HCT116 (cell line): ENCODE data around the gene SEMA3C. TPM values are rescaled to one million over a fixed set of nuclear protein-coding genes. Genes with fewer than 3 reads are reported as not detected.

ENCODE experiments used
- ATAC-seq: fragments of 200-7000 bp; cut with Tn5 transposase; 2 replicates; pipeline ENCODE4 v1.9.1; 2020; ENCODE audit warnings: mild to moderate bottlenecking, moderate library complexity
- BruUV-seq: library from RNA; stranded (reverse); fragments of 400-500 nt; replicated peaks from 2 replicates; lab custom pipeline; 2021; lab: Mats Ljungman, UMichigan
- CTCF ChIA-PET: fragments of 300-600 bp; sonication (Branson Sonifier 250); formaldehyde crosslinking; loops from one replicate; lab custom pipeline; 2021; ENCODE audit warnings: antibody characterized with exemption; lab: Charles Lee
- POLR2A ChIA-PET: fragments of 300-600, 350-600 bp; sonication (Branson Sonifier 250); formaldehyde crosslinking; loops from one replicate; lab custom pipeline; 2021; ENCODE audit warnings: antibody characterized with exemption; lab: Charles Lee
- RAD21 ChIA-PET, 2 experiments: fragments of 300-600 bp; sonication (Branson Sonifier 250); formaldehyde crosslinking; loops; one replicate each; lab custom pipeline; 2023; ENCODE audit warnings: low total read pairs in 2 of 2; ENCODE audit not compliant: uncharacterized antibody in 2 of 2, unreplicated experiment in 2 of 2, low non-redundant PET in 1 of 2; lab: Charles Lee
- DNase-seq: peaks from one replicate; pipeline ENCODE4 v3.0.0-alpha.2; 2010; ENCODE audit warnings: low read depth, low spot score
- H2AFZ ChIP-seq: fragments of 200-600 bp; shearing (Covaris generic), sonication (generic); 2 replicates; pipeline ENCODE4 v1.6.1; 2017; ENCODE audit warnings: low read depth, mixed run types, mixed read lengths, antibody characterized with exemption, low read length; ENCODE audit not compliant: poor library complexity, severe bottlenecking
- H3K27ac ChIP-seq: 2 replicates; pipeline ENCODE4 v1.5.1; 2012; ENCODE audit warnings: low read depth, low read length
- H3K27me3 ChIP-seq: fragments of 200-600 bp; sonication (generic); 2 replicates; pipeline ENCODE4 v1.6.1; 2016; ENCODE audit warnings: mixed run types, low read length, mixed read lengths; ENCODE audit not compliant: insufficient read depth
- H3K36me3 ChIP-seq, 2 experiments: fragments of 200-500 bp in 1 of 2; fragments of 200-600 bp in 1 of 2; sonication (Bioruptor generic) in 1 of 2; sonication (generic) in 1 of 2; 2 replicates each; pipeline versions ENCODE4 v1.5.1 to v1.6.1; 2014 to 2016; ENCODE audit warnings: low read length in 2 of 2, inconsistent platforms in 1 of 2, mixed read lengths in 1 of 2, mixed run types in 1 of 2; ENCODE audit not compliant: insufficient read depth in 2 of 2, control insufficient read depth in 1 of 2
- H3K4me1 ChIP-seq, 2 experiments: fragments of 200-600 bp in 1 of 2; sonication (generic) in 1 of 2; 2 replicates each; pipeline versions ENCODE4 v1.5.1 to v1.6.1; 2012 to 2017; ENCODE audit warnings: low read length in 2 of 2, inconsistent platforms in 1 of 2, mild to moderate bottlenecking in 1 of 2, mixed read lengths in 1 of 2, mixed run types in 1 of 2, moderate library complexity in 1 of 2; ENCODE audit not compliant: insufficient read depth in 2 of 2, control insufficient read depth in 1 of 2
- H3K4me2 ChIP-seq: fragments of 200-600 bp; sonication (generic); 2 replicates; pipeline ENCODE4 v1.6.1; 2017; ENCODE audit warnings: mixed run types, low read length, mixed read lengths
- H3K4me3 ChIP-seq, 2 experiments: fragments of 200-600 bp in 1 of 2; sonication (generic) in 1 of 2; replicated peaks in 1 of 2; 2 replicates each; pipeline ENCODE4 v1.5.1; 2011 to 2016; ENCODE audit warnings: low read length in 2 of 2, control low read depth in 1 of 2, low read depth in 1 of 2, mild to moderate bottlenecking in 1 of 2, mixed read lengths in 1 of 2, mixed run types in 1 of 2
- H3K79me2 ChIP-seq: fragments of 200-600 bp; sonication (generic); 2 replicates; pipeline ENCODE4 v1.6.1; 2017; ENCODE audit warnings: mild to moderate bottlenecking, mixed run types, low read length, moderate library complexity, mixed read lengths; ENCODE audit not compliant: insufficient read depth
- H3K9ac ChIP-seq: fragments of 200-600 bp; sonication (generic); 2 replicates; pipeline ENCODE4 v1.6.1; 2016; ENCODE audit warnings: low read length, mixed read lengths
- H3K9me2 ChIP-seq: fragments of 200-600 bp; sonication (generic), shearing (Covaris generic); 2 replicates; pipeline ENCODE4 v1.6.1; 2017; ENCODE audit warnings: mixed run types, mild to moderate bottlenecking, moderate library complexity; ENCODE audit not compliant: insufficient read depth
- H3K9me3 ChIP-seq, 2 experiments: fragments of 200-500 bp in 1 of 2; fragments of 200-600 bp in 1 of 2; sonication (Bioruptor generic) in 1 of 2; sonication (generic) in 1 of 2; 2 replicates each; pipeline ENCODE4 v1.6.1; 2014 to 2017; ENCODE audit warnings: low read length in 2 of 2, mixed read lengths in 2 of 2, inconsistent platforms in 1 of 2, low read depth in 1 of 2, mild to moderate bottlenecking in 1 of 2, mixed run types in 1 of 2, moderate library complexity in 1 of 2; ENCODE audit not compliant: control insufficient read depth in 1 of 2, insufficient read depth in 1 of 2
- H4K20me1 ChIP-seq: fragments of 200-600 bp; sonication (generic), shearing (Covaris generic); 2 replicates; pipeline ENCODE4 v1.6.1; 2017; ENCODE audit warnings: mixed run types, mild to moderate bottlenecking, moderate library complexity; ENCODE audit not compliant: insufficient read depth
- CEBPB ChIP-seq: IDR thresholded peaks from 2 replicates; pipeline ENCODE4 v1.6.1; 2012; ENCODE audit warnings: low read depth
- EGR1 ChIP-seq: IDR thresholded peaks from 2 replicates; pipeline ENCODE4 v1.6.1; 2012; ENCODE audit warnings: low read depth
- FOSL1 ChIP-seq: IDR thresholded peaks from 2 replicates; pipeline ENCODE4 v1.6.1; 2012; ENCODE audit warnings: low read depth
- JUND ChIP-seq: IDR thresholded peaks from 2 replicates; pipeline ENCODE4 v1.6.1; 2012
- RAD21 ChIP-seq: IDR thresholded peaks from 2 replicates; pipeline ENCODE4 v1.6.1; 2012; ENCODE audit warnings: low read depth, mild to moderate bottlenecking
- SIN3A ChIP-seq: IDR thresholded peaks from 2 replicates; pipeline ENCODE4 v1.6.1; 2012; ENCODE audit warnings: low read depth
- SP1 ChIP-seq: IDR thresholded peaks from 2 replicates; pipeline ENCODE4 v1.6.1; 2012; ENCODE audit warnings: low read depth
- SRF ChIP-seq: IDR thresholded peaks from 2 replicates; pipeline ENCODE4 v1.6.1; 2012; ENCODE audit warnings: low read depth
- intact Hi-C: fragments of 100-400 bp; cut with micrococcal nuclease; formaldehyde crosslinking; loops from 2 replicates; pipeline ENCODE4 v1.10.0; 2022
- total RNA-seq: library from RNA; stranded (reverse); gene quantifications from one replicate; pipeline ENCODE4 v1.2.1, GENCODE V29; 2021; ENCODE audit not compliant: unreplicated experiment
- TF ChIP-seq, protein P1 (sequence below), 3 experiments: fragments of 200-600 bp in 1 of 3; sonication (generic) in 1 of 3; IDR thresholded peaks in 2 of 3; conservative IDR thresholded peaks in 1 of 3; 2 replicates each; pipeline ENCODE4 v1.5.1; 2012 to 2017; ENCODE audit warnings: low read depth in 2 of 3, low read length in 2 of 3, antibody characterized with exemption in 1 of 3, borderline replicate concordance in 1 of 3, control low read depth in 1 of 3, mild to moderate bottlenecking in 1 of 3, mixed read lengths in 1 of 3, mixed run types in 1 of 3, moderate library complexity in 1 of 3; ENCODE audit not compliant: insufficient read depth in 1 of 3
- TF ChIP-seq, protein P2 (sequence below): IDR thresholded peaks from 2 replicates; pipeline ENCODE4 v1.6.1; 2012
- TF ChIP-seq, protein P3 (sequence below): IDR thresholded peaks from 2 replicates; pipeline ENCODE4 v1.6.1; 2012
- TF ChIP-seq, protein P4 (sequence below): IDR thresholded peaks from 2 replicates; pipeline ENCODE4 v1.6.1; 2011; ENCODE audit warnings: mild to moderate bottlenecking, low read length, moderate library complexity; ENCODE audit not compliant: insufficient replicate concordance; ENCODE audit errors: extremely low read depth

Gene SEMA3C
- total RNA-seq, 1 experiment from 2014 or later = 25.3 TPM

DNA sequence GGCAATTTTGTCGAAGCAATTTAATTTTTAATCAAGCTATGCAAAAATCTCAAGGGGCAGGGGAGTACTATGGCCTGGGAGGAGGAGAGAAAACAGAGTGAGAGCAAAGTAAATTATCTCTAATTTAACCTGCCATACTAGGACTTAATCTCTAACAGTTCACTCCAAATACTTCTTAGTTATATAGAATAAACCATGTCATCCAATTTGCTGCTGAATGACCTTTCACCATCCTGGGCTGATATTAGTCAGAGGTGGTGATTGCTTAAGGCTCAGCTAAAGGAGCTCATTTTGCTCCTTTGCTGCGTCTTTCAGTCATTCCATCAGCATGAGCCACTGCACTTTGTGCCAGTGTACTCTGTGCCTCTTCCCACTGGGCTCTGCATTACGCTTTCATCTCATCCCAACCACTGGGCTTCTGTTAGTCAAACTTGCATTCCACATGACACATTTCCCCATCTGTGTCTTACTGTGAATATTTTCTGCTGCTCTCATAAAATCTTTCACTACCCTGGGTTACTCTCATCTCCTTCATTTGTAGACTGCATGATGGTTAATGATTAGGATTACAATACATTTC, 196.1 kb downstream of the SEMA3C start (continued):
- TF ChIP-seq, protein P1, sequence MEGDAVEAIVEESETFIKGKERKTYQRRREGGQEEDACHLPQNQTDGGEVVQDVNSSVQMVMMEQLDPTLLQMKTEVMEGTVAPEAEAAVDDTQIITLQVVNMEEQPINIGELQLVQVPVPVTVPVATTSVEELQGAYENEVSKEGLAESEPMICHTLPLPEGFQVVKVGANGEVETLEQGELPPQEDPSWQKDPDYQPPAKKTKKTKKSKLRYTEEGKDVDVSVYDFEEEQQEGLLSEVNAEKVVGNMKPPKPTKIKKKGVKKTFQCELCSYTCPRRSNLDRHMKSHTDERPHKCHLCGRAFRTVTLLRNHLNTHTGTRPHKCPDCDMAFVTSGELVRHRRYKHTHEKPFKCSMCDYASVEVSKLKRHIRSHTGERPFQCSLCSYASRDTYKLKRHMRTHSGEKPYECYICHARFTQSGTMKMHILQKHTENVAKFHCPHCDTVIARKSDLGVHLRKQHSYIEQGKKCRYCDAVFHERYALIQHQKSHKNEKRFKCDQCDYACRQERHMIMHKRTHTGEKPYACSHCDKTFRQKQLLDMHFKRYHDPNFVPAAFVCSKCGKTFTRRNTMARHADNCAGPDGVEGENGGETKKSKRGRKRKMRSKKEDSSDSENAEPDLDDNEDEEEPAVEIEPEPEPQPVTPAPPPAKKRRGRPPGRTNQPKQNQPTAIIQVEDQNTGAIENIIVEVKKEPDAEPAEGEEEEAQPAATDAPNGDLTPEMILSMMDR (IDR thresholded peaks at IDR 0.05 in 2 of 3, conservative IDR thresholded peaks at IDR 0.05 in 1 of 3; ENCODE audit: borderline replicate concordance in 1 of 3, insufficient read depth in 1 of 3, low read depth in 2 of 3, low read length in 2 of 3) = no peak
- TF ChIP-seq, protein P2, sequence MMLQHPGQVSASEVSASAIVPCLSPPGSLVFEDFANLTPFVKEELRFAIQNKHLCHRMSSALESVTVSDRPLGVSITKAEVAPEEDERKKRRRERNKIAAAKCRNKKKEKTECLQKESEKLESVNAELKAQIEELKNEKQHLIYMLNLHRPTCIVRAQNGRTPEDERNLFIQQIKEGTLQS = peak; percentile 84

DNA sequence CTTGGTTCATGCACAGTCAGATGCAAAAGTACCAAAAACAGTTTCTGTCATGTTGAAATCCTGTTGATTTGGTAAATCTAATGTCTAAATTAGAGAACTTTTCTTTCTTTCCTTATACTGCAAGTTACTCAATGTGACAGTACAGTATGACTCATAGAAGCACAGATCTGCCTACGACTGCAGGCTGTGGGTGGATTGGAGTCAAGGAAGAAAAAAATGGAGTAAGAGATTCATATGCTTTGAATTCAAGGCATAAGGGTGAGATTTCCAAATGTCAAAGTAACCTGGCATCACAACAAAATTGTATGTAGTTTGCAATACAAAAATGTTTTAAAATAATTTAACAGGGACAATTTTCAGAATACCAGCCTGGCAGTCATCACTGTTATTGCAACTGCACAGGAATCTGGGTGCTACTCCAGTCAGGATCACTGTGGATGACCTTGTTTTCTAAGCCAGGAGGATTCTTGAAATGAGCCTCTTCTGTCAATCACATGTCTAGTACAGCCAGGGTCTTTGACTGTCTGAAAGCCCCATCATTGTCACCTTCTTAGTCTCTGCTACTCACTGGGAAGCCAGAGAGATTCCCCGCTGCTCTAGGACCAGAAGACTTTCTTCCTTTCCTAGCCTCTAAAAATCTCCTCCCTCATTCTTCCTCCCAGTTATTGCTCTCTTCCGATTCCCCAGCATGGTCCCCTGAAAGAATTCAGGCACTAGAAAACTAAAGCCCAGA, 196.8 kb downstream of the SEMA3C start:
- peaks cover 31 to 48% of the 10 kb centered on the region in 2 experiments for H3K4me1 ChIP-seq
- POLR2A ChIA-PET = interaction anchor here (0.8 to 1.0 kb wide), 2 partner anchors 11 to 30 kb away, joined by 3 read pairs; no protein-coding TSS in a partner anchor
- ATAC-seq = peak; percentile 57
- BruUV-seq = no TSS peak
- no peaks in the 10 kb centered on the region for H3K9me3 ChIP-seq
- TF ChIP-seq CEBPB = peak; percentile 88
- TF ChIP-seq, protein P3, sequence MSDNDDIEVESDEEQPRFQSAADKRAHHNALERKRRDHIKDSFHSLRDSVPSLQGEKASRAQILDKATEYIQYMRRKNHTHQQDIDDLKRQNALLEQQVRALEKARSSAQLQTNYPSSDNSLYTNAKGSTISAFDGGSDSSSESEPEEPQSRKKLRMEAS = no peak
- TF ChIP-seq, protein P2 = 0 out of 2 replicates have a peak, but pooled peaks have one; percentile 20
- TF ChIP-seq, protein P1 (IDR thresholded peaks at IDR 0.05 in 2 of 3, conservative IDR thresholded peaks at IDR 0.05 in 1 of 3; ENCODE audit: borderline replicate concordance in 1 of 3, insufficient read depth in 1 of 3, low read depth in 2 of 3, low read length in 2 of 3) = no peak
- TF ChIP-seq RAD21 = peak; percentile 14; the same call in 1 of the 2 replicates
- TF ChIP-seq FOSL1 = peak; percentile 80
- TF ChIP-seq SIN3A = peak; percentile 40; the same call in 1 of the 2 replicates
- TF ChIP-seq JUND = peak; percentile 79
- TF ChIP-seq SRF = peak; percentile 47; the same call in 1 of the 2 replicates
- peak; percentile 56; the same call in 1 of the 2 replicates for TF ChIP-seq SP1
- TF ChIP-seq, protein P4, sequence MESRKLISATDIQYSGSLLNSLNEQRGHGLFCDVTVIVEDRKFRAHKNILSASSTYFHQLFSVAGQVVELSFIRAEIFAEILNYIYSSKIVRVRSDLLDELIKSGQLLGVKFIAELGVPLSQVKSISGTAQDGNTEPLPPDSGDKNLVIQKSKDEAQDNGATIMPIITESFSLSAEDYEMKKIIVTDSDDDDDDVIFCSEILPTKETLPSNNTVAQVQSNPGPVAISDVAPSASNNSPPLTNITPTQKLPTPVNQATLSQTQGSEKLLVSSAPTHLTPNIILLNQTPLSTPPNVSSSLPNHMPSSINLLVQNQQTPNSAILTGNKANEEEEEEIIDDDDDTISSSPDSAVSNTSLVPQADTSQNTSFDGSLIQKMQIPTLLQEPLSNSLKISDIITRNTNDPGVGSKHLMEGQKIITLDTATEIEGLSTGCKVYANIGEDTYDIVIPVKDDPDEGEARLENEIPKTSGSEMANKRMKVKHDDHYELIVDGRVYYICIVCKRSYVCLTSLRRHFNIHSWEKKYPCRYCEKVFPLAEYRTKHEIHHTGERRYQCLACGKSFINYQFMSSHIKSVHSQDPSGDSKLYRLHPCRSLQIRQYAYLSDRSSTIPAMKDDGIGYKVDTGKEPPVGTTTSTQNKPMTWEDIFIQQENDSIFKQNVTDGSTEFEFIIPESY = no peak
- peak; percentile 76 for TF ChIP-seq EGR1
- TF ChIP-seq, all 23 proteins: peak for 9
- peak; percentile 63 for DNase-seq
- Histone ChIP-seq H3K27ac (peak overlapping the region; percentile 94), H3K79me2 (no peaks in the 10 kb centered on the region), H3K4me2 (peak overlapping the region; percentile 72), H2AFZ (peak overlapping the region; percentile 8), H4K20me1 (no peaks in the 10 kb centered on the region), H3K9me2 (no peaks in the 10 kb centered on the region), H3K36me3 (no peaks in the 10 kb centered on the region), H3K27me3 (no peaks in the 10 kb centered on the region), H3K9ac (peak overlapping the region; percentile 58), H3K4me3 (peak overlapping the region; percentile 18 to 37)
- RAD21 ChIA-PET = interaction anchor here in 1 of 2 experiments (0.5 kb wide), 1 partner anchor 197 kb away, joined by 6 read pairs; the partner anchor contains the start of gene SEMA3C
- intact Hi-C loops = loop anchor here (10.0 kb wide), 2 partner anchors 183 to 353 kb away; no protein-coding TSS in a partner anchor
- CTCF ChIA-PET = interaction anchor here (1.2 to 1.6 kb wide), 2 partner anchors 63 to 748 kb away, joined by 3 to 4 read pairs; no protein-coding TSS in a partner anchor
